ENCODE data around the gene GNAQ.

DNA sequence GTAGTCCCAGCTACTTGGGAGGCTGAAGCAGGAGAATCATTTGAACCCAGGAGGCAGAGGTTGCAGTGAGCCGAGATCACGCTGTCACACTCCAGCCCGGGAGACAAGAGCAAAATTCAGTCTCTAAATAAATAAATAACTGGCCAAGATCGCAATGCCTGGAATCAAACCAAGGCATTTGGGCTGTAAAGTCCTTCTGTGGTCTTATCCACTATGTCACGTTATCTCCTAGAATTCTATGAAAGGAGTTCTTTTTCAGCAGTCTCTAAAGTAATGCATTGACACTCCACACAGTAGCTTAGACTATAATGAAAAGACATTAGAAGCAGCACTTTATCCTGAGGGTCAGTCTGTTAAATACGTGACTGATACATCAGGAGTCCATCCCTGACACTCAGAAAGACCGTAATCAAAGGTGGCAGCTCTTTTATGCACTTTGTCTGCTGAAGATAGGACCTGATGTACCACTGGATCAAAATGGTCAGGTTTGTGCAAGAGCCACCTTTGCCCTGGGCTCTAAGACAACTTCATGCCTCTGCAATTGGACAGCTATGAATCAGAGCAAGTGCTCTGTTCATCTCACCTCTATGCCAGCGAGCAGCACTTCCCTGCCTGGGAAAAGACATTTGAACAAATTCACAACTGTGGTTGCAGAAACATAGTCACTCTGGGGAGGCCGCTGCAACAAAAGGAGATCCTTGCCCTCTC lies 351.8 kb downstream of the GNAQ start:
- TF ChIP-seq, protein P1, sequence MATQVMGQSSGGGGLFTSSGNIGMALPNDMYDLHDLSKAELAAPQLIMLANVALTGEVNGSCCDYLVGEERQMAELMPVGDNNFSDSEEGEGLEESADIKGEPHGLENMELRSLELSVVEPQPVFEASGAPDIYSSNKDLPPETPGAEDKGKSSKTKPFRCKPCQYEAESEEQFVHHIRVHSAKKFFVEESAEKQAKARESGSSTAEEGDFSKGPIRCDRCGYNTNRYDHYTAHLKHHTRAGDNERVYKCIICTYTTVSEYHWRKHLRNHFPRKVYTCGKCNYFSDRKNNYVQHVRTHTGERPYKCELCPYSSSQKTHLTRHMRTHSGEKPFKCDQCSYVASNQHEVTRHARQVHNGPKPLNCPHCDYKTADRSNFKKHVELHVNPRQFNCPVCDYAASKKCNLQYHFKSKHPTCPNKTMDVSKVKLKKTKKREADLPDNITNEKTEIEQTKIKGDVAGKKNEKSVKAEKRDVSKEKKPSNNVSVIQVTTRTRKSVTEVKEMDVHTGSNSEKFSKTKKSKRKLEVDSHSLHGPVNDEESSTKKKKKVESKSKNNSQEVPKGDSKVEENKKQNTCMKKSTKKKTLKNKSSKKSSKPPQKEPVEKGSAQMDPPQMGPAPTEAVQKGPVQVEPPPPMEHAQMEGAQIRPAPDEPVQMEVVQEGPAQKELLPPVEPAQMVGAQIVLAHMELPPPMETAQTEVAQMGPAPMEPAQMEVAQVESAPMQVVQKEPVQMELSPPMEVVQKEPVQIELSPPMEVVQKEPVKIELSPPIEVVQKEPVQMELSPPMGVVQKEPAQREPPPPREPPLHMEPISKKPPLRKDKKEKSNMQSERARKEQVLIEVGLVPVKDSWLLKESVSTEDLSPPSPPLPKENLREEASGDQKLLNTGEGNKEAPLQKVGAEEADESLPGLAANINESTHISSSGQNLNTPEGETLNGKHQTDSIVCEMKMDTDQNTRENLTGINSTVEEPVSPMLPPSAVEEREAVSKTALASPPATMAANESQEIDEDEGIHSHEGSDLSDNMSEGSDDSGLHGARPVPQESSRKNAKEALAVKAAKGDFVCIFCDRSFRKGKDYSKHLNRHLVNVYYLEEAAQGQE (IDR thresholded peaks at IDR 0.05), result peak; percentile 61
- TF ChIP-seq, protein P2, sequence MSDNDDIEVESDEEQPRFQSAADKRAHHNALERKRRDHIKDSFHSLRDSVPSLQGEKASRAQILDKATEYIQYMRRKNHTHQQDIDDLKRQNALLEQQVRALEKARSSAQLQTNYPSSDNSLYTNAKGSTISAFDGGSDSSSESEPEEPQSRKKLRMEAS (IDR thresholded peaks at IDR 0.05), result peak; percentile 50
- TF ChIP-seq, protein P3, sequence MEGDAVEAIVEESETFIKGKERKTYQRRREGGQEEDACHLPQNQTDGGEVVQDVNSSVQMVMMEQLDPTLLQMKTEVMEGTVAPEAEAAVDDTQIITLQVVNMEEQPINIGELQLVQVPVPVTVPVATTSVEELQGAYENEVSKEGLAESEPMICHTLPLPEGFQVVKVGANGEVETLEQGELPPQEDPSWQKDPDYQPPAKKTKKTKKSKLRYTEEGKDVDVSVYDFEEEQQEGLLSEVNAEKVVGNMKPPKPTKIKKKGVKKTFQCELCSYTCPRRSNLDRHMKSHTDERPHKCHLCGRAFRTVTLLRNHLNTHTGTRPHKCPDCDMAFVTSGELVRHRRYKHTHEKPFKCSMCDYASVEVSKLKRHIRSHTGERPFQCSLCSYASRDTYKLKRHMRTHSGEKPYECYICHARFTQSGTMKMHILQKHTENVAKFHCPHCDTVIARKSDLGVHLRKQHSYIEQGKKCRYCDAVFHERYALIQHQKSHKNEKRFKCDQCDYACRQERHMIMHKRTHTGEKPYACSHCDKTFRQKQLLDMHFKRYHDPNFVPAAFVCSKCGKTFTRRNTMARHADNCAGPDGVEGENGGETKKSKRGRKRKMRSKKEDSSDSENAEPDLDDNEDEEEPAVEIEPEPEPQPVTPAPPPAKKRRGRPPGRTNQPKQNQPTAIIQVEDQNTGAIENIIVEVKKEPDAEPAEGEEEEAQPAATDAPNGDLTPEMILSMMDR (IDR thresholded peaks at IDR 0.05; ENCODE audit: low read depth, low read length, missing input control), result no peak
